ENCODE data around the gene PROK1. TPM values are rescaled to one million over a fixed set of nuclear protein-coding genes. Genes with fewer than 3 reads are reported as not detected.

PROK1 gene
- total and polyA plus RNA-seq, 2 of the 13 experiments (the other 11 are each of a cell fraction or from before 2014, with no cell fraction given), result 0.07 TPM; not detected in 1

DNA sequence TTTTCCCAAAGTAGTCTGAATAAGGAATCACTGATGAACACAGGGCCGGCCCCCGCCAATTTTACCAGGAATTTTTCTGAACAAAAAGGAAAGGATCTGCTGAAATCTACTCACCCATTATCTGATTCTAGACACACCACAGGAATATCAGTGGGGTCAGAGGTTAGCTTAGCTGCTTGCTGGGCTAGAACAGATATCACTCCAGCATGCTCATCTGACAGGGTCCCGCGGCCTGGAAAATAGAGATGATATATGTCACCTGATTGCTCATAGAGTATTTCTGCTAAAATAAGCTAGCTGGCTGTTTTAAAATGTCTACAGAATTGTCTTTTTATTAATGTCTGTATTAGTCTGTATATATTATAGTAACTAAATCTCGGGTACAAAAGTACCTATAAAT lies 47.1 kb upstream of the PROK1 start:
- H3K27ac ChIP-seq (ENCODE audit: extremely low read length, insufficient read depth, low read length), result no peak overlapping the region
- ChIA-PET POLR2A (no interaction called here), CTCF (ENCODE audit: low intra/inter-chr PET ratio, low total read pairs) (no interaction called here)
- no peaks in the 10 kb centered on the region for H4K20me1 ChIP-seq (ENCODE audit: insufficient read depth, low read length)
- in situ Hi-C loops (cut with HindIII; ENCODE audit: extremely low pct_ligation_motif_present, low pct_unique_long_range_greater_than_20kb) (no loop called here), intact Hi-C loops (cut with micrococcal nuclease; ENCODE audit: unreplicated experiment) (no loop called here)
- FAIRE-seq, result no peak
- peaks cover 21% of the 10 kb centered on the region for H3K79me2 ChIP-seq (ENCODE audit: insufficient read depth, low read length)
- H3K4me2 ChIP-seq (ENCODE audit: low read depth, low read length), result no peak overlapping the region
- no peaks in the 10 kb centered on the region; a peak in 1 of 5 replicates for H3K27me3 ChIP-seq (ENCODE audit: control insufficient read depth in 1 of 2, insufficient read depth in 2 of 2, low read length in 2 of 2)
- WGBS (ENCODE audit: low lambda C conversion rate), result 98% methylated on average over 5 of the region's 5 CpGs
- H3K9me3 ChIP-seq (ENCODE audit: low read length), result no peaks in the 10 kb centered on the region
- no peak for DNase-seq (ENCODE audit: low spot score)
- peaks cover 6 to 41% of the 10 kb centered on the region in 2 experiments; a peak in 4 of 5 replicates for H3K36me3 ChIP-seq (replicated peaks in 1 of 2; ENCODE audit: control insufficient read depth in 1 of 2, insufficient read depth in 2 of 2, low read length in 2 of 2)
- no TSS peak for BruUV-seq (replicated peaks)
- peaks cover 20% of the 10 kb centered on the region for H3K4me1 ChIP-seq (ENCODE audit: insufficient read depth, low read length)
- H3K4me3 ChIP-seq (replicated peaks in 1 of 3; ENCODE audit: insufficient read depth in 1 of 3, low read depth in 2 of 3, low read length in 3 of 3), result no peak overlapping the region
- ATAC-seq, result no peak
- H2AFZ ChIP-seq (ENCODE audit: low read length), result no peak overlapping the region
- no peak overlapping the region for H3K9ac ChIP-seq (ENCODE audit: insufficient read depth, low read depth, low read length)
- no peak for TF ChIP-seq NFE2L1 (CRISPR knock-in tag; IDR thresholded peaks at IDR 0.05; ENCODE audit: borderline replicate concordance)
- no peak for TF ChIP-seq E2F5 (CRISPR knock-in tag; conservative IDR thresholded peaks at IDR 0.05)
- no peak for TF ChIP-seq ARNTL (CRISPR knock-in tag; IDR thresholded peaks at IDR 0.05)
- TF ChIP-seq ARID2 (CRISPR knock-in tag; IDR thresholded peaks at IDR 0.05; ENCODE audit: borderline replicate concordance), result no peak
- TF ChIP-seq, protein P1, sequence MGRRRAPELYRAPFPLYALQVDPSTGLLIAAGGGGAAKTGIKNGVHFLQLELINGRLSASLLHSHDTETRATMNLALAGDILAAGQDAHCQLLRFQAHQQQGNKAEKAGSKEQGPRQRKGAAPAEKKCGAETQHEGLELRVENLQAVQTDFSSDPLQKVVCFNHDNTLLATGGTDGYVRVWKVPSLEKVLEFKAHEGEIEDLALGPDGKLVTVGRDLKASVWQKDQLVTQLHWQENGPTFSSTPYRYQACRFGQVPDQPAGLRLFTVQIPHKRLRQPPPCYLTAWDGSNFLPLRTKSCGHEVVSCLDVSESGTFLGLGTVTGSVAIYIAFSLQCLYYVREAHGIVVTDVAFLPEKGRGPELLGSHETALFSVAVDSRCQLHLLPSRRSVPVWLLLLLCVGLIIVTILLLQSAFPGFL (CRISPR knock-in tag; IDR thresholded peaks at IDR 0.05), result no peak
- TF ChIP-seq, protein P2, sequence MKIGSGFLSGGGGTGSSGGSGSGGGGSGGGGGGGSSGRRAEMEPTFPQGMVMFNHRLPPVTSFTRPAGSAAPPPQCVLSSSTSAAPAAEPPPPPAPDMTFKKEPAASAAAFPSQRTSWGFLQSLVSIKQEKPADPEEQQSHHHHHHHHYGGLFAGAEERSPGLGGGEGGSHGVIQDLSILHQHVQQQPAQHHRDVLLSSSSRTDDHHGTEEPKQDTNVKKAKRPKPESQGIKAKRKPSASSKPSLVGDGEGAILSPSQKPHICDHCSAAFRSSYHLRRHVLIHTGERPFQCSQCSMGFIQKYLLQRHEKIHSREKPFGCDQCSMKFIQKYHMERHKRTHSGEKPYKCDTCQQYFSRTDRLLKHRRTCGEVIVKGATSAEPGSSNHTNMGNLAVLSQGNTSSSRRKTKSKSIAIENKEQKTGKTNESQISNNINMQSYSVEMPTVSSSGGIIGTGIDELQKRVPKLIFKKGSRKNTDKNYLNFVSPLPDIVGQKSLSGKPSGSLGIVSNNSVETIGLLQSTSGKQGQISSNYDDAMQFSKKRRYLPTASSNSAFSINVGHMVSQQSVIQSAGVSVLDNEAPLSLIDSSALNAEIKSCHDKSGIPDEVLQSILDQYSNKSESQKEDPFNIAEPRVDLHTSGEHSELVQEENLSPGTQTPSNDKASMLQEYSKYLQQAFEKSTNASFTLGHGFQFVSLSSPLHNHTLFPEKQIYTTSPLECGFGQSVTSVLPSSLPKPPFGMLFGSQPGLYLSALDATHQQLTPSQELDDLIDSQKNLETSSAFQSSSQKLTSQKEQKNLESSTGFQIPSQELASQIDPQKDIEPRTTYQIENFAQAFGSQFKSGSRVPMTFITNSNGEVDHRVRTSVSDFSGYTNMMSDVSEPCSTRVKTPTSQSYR (CRISPR knock-in tag; IDR thresholded peaks at IDR 0.05; ENCODE audit: borderline replicate concordance), result no peak
- no peak for TF ChIP-seq HNRNPH1 (optimal IDR thresholded peaks at IDR 0.05; ENCODE audit: low read depth, low read length)
- TF ChIP-seq, protein P3, sequence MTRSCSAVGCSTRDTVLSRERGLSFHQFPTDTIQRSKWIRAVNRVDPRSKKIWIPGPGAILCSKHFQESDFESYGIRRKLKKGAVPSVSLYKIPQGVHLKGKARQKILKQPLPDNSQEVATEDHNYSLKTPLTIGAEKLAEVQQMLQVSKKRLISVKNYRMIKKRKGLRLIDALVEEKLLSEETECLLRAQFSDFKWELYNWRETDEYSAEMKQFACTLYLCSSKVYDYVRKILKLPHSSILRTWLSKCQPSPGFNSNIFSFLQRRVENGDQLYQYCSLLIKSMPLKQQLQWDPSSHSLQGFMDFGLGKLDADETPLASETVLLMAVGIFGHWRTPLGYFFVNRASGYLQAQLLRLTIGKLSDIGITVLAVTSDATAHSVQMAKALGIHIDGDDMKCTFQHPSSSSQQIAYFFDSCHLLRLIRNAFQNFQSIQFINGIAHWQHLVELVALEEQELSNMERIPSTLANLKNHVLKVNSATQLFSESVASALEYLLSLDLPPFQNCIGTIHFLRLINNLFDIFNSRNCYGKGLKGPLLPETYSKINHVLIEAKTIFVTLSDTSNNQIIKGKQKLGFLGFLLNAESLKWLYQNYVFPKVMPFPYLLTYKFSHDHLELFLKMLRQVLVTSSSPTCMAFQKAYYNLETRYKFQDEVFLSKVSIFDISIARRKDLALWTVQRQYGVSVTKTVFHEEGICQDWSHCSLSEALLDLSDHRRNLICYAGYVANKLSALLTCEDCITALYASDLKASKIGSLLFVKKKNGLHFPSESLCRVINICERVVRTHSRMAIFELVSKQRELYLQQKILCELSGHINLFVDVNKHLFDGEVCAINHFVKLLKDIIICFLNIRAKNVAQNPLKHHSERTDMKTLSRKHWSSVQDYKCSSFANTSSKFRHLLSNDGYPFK (CRISPR knock-in tag; IDR thresholded peaks at IDR 0.05; ENCODE audit: borderline replicate concordance), result no peak
- no peak for TF ChIP-seq ZNF335 (CRISPR knock-in tag; IDR thresholded peaks at IDR 0.05)
- TF ChIP-seq SNRNP70 (IDR thresholded peaks at IDR 0.05; ENCODE audit: low read depth, low read length), result no peak
- TF ChIP-seq ZNF816 (CRISPR knock-in tag; IDR thresholded peaks at IDR 0.05; ENCODE audit: borderline replicate concordance), result no peak
- no peak for TF ChIP-seq YEATS4 (CRISPR knock-in tag; IDR thresholded peaks at IDR 0.05; ENCODE audit: borderline replicate concordance)
- no peak for TF ChIP-seq CSRNP2 (CRISPR knock-in tag; conservative IDR thresholded peaks at IDR 0.05; ENCODE audit: low read depth)
